ENCODE data around the gene IL4. TPM values are rescaled to one million over a fixed set of nuclear protein-coding genes. Genes with fewer than 3 reads are reported as not detected.

Gene IL4
- total RNA-seq, 6 experiments from 2014 or later, result not detected

DNA sequence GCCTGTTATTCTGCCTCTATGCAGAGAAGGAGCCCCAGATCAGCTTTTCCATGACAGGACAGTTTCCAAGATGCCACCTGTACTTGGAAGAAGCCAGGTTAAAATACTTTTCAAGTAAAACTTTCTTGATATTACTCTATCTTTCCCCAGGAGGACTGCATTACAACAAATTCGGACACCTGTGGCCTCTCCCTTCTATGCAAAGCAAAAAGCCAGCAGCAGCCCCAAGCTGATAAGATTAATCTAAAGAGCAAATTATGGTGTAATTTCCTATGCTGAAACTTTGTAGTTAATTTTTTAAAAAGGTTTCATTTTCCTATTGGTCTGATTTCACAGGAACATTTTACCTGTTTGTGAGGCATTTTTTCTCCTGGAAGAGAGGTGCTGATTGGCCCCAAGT is 301 bp upstream of the IL4 start:
- H3K4me3 Mint-ChIP-seq, result no peak overlapping the region
- DNase-seq, result no peak
- no peak overlapping the region for H3K27ac Mint-ChIP-seq
- H3K27me3 Mint-ChIP-seq (ENCODE audit: insufficient read depth), result peaks cover 4% of the 10 kb centered on the region
- no peaks in the 10 kb centered on the region for H3K36me3 Mint-ChIP-seq (ENCODE audit: low read depth)
- peaks cover 51% of the 10 kb centered on the region for H3K4me1 Mint-ChIP-seq (ENCODE audit: low read depth)
- no peak for TF ChIP-seq CTCF (IDR thresholded peaks at IDR 0.05)
- H3K9me3 Mint-ChIP-seq, result no peaks in the 10 kb centered on the region

GRCh38 chr5:132674671-132675506 is 1.1 kb downstream of the IL4 start:
- H3K27me3 Mint-ChIP-seq (ENCODE audit: insufficient read depth), result peaks cover 4% of the 10 kb centered on the region
- H3K4me3 Mint-ChIP-seq, result peak overlapping the region; percentile 79
- no peaks in the 10 kb centered on the region for H3K9me3 Mint-ChIP-seq
- no peak for TF ChIP-seq CTCF (IDR thresholded peaks at IDR 0.05)
- H3K4me1 Mint-ChIP-seq (ENCODE audit: low read depth), result peaks cover 54% of the 10 kb centered on the region
- H3K27ac Mint-ChIP-seq, result peak overlapping the region; percentile 93
- DNase-seq, result peak; percentile 96
- H3K36me3 Mint-ChIP-seq (ENCODE audit: low read depth), result no peaks in the 10 kb centered on the region

GRCh38 chr5:132675936-132676689 is 2.3 kb downstream of the IL4 start:
- H3K27me3 Mint-ChIP-seq (ENCODE audit: insufficient read depth), result peaks cover 2% of the 10 kb centered on the region; the same call in 1 of the 2 replicates
- TF ChIP-seq CTCF (IDR thresholded peaks at IDR 0.05), result no peak
- no peaks in the 10 kb centered on the region for H3K9me3 Mint-ChIP-seq
- H3K4me3 Mint-ChIP-seq, result no peak overlapping the region
- no peak for DNase-seq
- H3K27ac Mint-ChIP-seq, result peak overlapping the region; percentile 93
- H3K4me1 Mint-ChIP-seq (ENCODE audit: low read depth), result peaks cover 59% of the 10 kb centered on the region
- H3K36me3 Mint-ChIP-seq (ENCODE audit: low read depth), result no peaks in the 10 kb centered on the region

- peak; percentile 93 for DNase-seq
- peak; percentile 80 for TF ChIP-seq CTCF (IDR thresholded peaks at IDR 0.05)
- Mint-ChIP-seq H3K27me3 (ENCODE audit: insufficient read depth) (peaks cover 2% of the 10 kb centered on the region; the same call in 1 of the 2 replicates), H3K27ac (peak overlapping the region; percentile 84), H3K9me3 (no peaks in the 10 kb centered on the region), H3K36me3 (ENCODE audit: low read depth) (no peaks in the 10 kb centered on the region), H3K4me3 (peak overlapping the region; percentile 35; the same call in 1 of the 2 replicates), H3K4me1 (ENCODE audit: low read depth) (peaks cover 59% of the 10 kb centered on the region)
Observed at GRCh38 chr5:132677191-132677590, 3.4 kb downstream of the IL4 start.

GRCh38 chr5:132677682-132678400 is 4.1 kb downstream of the IL4 start:
- TF ChIP-seq CTCF (IDR thresholded peaks at IDR 0.05), result no peak
- DNase-seq, result no peak
- H3K27ac Mint-ChIP-seq, result peak overlapping the region; percentile 84; the same call in 1 of the 2 replicates
- H3K9me3 Mint-ChIP-seq, result no peaks in the 10 kb centered on the region
- no peaks in the 10 kb centered on the region for H3K36me3 Mint-ChIP-seq (ENCODE audit: low read depth)
- no peak overlapping the region for H3K4me3 Mint-ChIP-seq
- H3K4me1 Mint-ChIP-seq (ENCODE audit: low read depth), result peaks cover 59% of the 10 kb centered on the region
- peaks cover 2% of the 10 kb centered on the region; the same call in 1 of the 2 replicates for H3K27me3 Mint-ChIP-seq (ENCODE audit: insufficient read depth)

All from HFFc6 (cell line).